ENCODE data around the gene KIF1C.

- no peak for TF ChIP-seq CTCF (conservative IDR thresholded peaks at IDR 0.05; ENCODE audit: low read depth, low read length)
- no peak for TF ChIP-seq EZH2 (IDR thresholded peaks at IDR 0.05; ENCODE audit: borderline replicate concordance, low read depth, low read length, poor library complexity, severe bottlenecking)
Measured at GRCh38 chr17:5024604-5025003, 26.9 kb downstream of the KIF1C start.
